ENCODE results near the gene IFT27.

The IFT27 gene

GRCh38 chr22:36817525-36817848, 41.6 kb upstream of the IFT27 start:
- H3K4me3 ChIP-seq (ENCODE audit: low read length) = no peak overlapping the region
- no peak for TF ChIP-seq CTCF (conservative IDR thresholded peaks at IDR 0.05; ENCODE audit: low read depth, low read length)
- DNase-seq (ENCODE audit: low read depth) = no peak

DNA sequence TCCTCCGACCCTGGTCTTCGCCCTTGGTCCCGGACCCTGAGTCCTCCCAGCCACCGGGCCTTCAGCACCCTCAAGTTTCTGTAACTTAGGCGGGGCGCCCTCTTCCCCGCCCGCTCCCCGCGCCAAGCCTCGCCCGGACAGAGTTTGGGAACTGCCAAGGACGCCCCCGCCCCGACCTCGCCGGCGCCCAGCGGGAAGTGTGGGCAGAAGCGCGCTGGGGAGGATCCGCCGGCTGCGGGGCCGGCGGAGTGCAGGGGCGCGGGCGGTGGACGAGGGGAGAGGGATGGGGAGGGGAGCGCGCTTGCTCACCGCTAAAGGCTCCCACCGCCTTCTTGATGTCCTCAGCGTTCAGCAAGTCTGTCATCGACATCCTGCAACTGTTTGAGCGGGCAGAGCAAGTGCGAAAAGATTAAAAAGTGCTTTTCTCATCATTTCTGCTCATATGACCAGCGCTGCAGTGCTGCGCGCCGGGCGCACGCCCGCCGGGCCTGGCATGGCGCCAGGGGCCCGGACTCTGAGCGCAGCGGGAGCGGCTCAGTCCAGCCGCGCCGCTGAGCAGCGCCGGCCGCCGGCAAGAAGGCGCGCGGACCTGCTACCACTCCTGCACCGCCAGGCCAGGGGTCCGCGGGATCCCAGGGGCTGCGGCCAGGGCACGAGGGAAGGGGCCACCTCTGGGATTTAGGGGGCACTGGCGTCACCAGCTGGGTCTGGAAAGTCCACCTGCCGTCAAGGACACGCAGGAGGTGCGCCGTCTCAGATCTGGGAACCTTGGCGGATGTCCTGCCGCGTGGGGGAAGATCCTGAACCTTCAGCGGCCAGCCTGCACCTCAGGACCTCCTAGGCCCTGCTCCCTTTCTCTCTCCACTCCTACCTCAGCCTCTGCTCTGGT, 41.0 kb upstream of the IFT27 start, which contains the start of gene PVALB:
TSS of gene PVALB (minus strand) at position 400 of the 889 bp plus-strand sequence. CDS start at position 370, 30 bp downstream.
- H3K4me3 ChIP-seq (ENCODE audit: low read length) = no peak within 1 kb of the TSS
- no peak for TF ChIP-seq CTCF (conservative IDR thresholded peaks at IDR 0.05; ENCODE audit: low read depth, low read length)
- no peak for DNase-seq (ENCODE audit: low read depth)

GRCh38 chr22:36816339-36816635, 40.4 kb upstream of the IFT27 start:
- H3K4me3 ChIP-seq (ENCODE audit: low read length) = no peak overlapping the region
- no peak for DNase-seq (ENCODE audit: low read depth)
- TF ChIP-seq CTCF (conservative IDR thresholded peaks at IDR 0.05; ENCODE audit: low read depth, low read length) = no peak

DNA sequence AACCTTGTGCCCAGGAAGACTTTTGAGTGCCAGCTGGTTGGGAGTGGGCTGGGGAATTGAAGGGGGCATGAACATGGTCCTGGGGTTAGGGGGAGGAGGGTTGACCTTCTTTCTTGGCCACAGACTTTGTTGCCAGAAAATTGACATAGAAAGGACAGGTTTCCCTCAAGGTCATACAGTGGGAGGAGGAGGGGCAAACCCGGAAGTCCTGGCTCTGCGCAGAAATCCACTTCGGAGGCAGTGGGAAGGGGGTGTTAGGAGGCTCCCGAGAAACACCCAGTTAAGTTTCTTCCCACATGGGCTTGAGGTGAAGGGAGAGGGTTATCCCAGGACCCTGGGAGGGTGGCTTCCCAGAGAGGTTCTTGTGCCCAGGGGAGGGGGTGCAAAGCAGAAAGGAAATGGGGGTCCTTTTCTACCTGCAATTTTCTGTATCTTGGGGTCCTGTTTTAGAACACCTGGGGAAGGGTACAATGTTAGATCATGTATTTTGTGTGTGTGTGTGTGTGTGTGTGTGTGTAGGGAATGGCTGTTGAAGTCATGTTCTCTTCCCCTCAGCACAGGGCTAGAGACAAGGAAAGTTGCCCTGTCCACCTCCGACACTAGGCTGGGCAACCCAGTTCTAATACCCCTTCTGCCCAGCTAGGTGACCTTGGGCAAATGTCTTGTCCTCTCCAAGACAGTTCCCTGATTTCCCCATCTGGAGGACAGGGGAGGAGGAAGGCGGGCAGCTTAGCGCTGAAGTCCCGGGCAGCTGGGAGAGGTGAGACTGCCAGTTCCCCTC, 39.8 kb upstream of the IFT27 start:
- no peak overlapping the region for H3K4me3 ChIP-seq (ENCODE audit: low read length)
- DNase-seq (ENCODE audit: low read depth) = no peak
- no peak for TF ChIP-seq CTCF (conservative IDR thresholded peaks at IDR 0.05; ENCODE audit: low read depth, low read length)

- DNase-seq (ENCODE audit: low read depth) = no peak
- TF ChIP-seq CTCF (conservative IDR thresholded peaks at IDR 0.05; ENCODE audit: low read depth, low read length) = no peak
- H3K4me3 ChIP-seq (ENCODE audit: low read length) = no peak overlapping the region
These were observed 38.9 kb upstream of the IFT27 start for GRCh38 chr22:36814801-36815200.

- no peak overlapping the region for H3K4me3 ChIP-seq (ENCODE audit: low read length)
- no peak for DNase-seq (ENCODE audit: low read depth)
- no peak for TF ChIP-seq CTCF (conservative IDR thresholded peaks at IDR 0.05; ENCODE audit: low read depth, low read length)
These were observed 35.3 kb upstream of the IFT27 start for GRCh38 chr22:36811094-36811800.
